Skeletal muscle satellite cell (primary cell): Measurements from ENCODE around the gene SLC29A3.
"Not testable (repeated sequence)": the region's sequence is repeated elsewhere in the genome, so short reads cannot be mapped to it uniquely, and the experiment has no call there.

Experiments
- H3K27me3 ChIP-seq: 2 replicates; pipeline ENCODE4 v1.7.0; 2013; ENCODE audit warnings: low read length; ENCODE audit not compliant: control insufficient read depth, insufficient read depth
- H3K36me3 ChIP-seq: 2 replicates; pipeline ENCODE4 v1.7.0; 2013; ENCODE audit warnings: mild to moderate bottlenecking, control low read depth, low read length; ENCODE audit not compliant: insufficient read depth
- H3K4me1 ChIP-seq: 2 replicates; pipeline ENCODE4 v1.7.0; 2013; ENCODE audit warnings: low read length; ENCODE audit not compliant: control insufficient read depth, insufficient read depth
- H3K4me2 ChIP-seq: 2 replicates; pipeline ENCODE4 v1.7.0; 2013; ENCODE audit warnings: mild to moderate bottlenecking, low read length
- H3K4me3 ChIP-seq: 2 replicates; pipeline ENCODE4 v1.7.0; 2013; ENCODE audit warnings: low read length
- H3K9ac ChIP-seq: 2 replicates; pipeline ENCODE4 v1.7.0; 2013; ENCODE audit warnings: mild to moderate bottlenecking, low read depth, low read length, moderate library complexity
- H3K9me3 ChIP-seq: replicated peaks from 2 replicates; pipeline ENCODE4 v1.7.0; 2013; ENCODE audit warnings: mild to moderate bottlenecking, control low read depth, low read length

Gene SLC29A3

GRCh38 chr10:71294091-71294561 lies 24.9 kb upstream of the SLC29A3 start:
- H3K9me3 ChIP-seq = no peaks in the 10 kb centered on the region
- no peaks in the 10 kb centered on the region for H3K27me3 ChIP-seq
- no peak overlapping the region for H3K9ac ChIP-seq
- H3K36me3 ChIP-seq = no peaks in the 10 kb centered on the region
- H3K4me1 ChIP-seq = peaks cover 9% of the 10 kb centered on the region
- H3K4me2 ChIP-seq = no peak overlapping the region
- no peak overlapping the region for H3K4me3 ChIP-seq

- H3K4me3 ChIP-seq = no peak overlapping the region
- H3K4me2 ChIP-seq = no peak overlapping the region
- H3K4me1 ChIP-seq = peaks cover 7% of the 10 kb centered on the region
- no peaks in the 10 kb centered on the region for H3K36me3 ChIP-seq
- H3K9ac ChIP-seq = no peak overlapping the region
- no peaks in the 10 kb centered on the region for H3K9me3 ChIP-seq
- no peaks in the 10 kb centered on the region for H3K27me3 ChIP-seq
Measured at GRCh38 chr10:71294856-71295255, 24.2 kb upstream of the SLC29A3 start.

GRCh38 chr10:71295641-71296040 lies 23.4 kb upstream of the SLC29A3 start:
- H3K9ac ChIP-seq = no peak overlapping the region
- peaks cover 6% of the 10 kb centered on the region for H3K4me1 ChIP-seq
- H3K4me3 ChIP-seq = no peak overlapping the region
- no peaks in the 10 kb centered on the region for H3K27me3 ChIP-seq
- H3K4me2 ChIP-seq = no peak overlapping the region
- H3K36me3 ChIP-seq = no peaks in the 10 kb centered on the region
- no peaks in the 10 kb centered on the region for H3K9me3 ChIP-seq

- Histone ChIP-seq H3K36me3 (no peaks in the 10 kb centered on the region), H3K4me2 (no peak overlapping the region), H3K9ac (no peak overlapping the region), H3K9me3 (no peaks in the 10 kb centered on the region), H3K27me3 (no peaks in the 10 kb centered on the region), H3K4me3 (no peak overlapping the region), H3K4me1 (peaks cover 2% of the 10 kb centered on the region)
Measured at GRCh38 chr10:71296086-71296485, 23.0 kb upstream of the SLC29A3 start.

- H3K9me3 ChIP-seq, H3K36me3 ChIP-seq, H3K27me3 ChIP-seq, H3K4me1 ChIP-seq, H3K4me2 ChIP-seq, H3K4me3 ChIP-seq, H3K9ac ChIP-seq: not testable (repeated sequence)
Measured at GRCh38 chr10:71296811-71297210, 22.2 kb upstream of the SLC29A3 start.

- Histone ChIP-seq H3K4me1 (no peaks in the 10 kb centered on the region), H3K36me3 (no peaks in the 10 kb centered on the region), H3K9me3 (no peaks in the 10 kb centered on the region), H3K4me2 (no peak overlapping the region), H3K27me3 (no peaks in the 10 kb centered on the region), H3K4me3 (no peak overlapping the region), H3K9ac (no peak overlapping the region)
Measured at GRCh38 chr10:71297343-71297742, 21.7 kb upstream of the SLC29A3 start.

- Histone ChIP-seq H3K4me2 (no peak overlapping the region), H3K27me3 (no peaks in the 10 kb centered on the region), H3K9me3 (no peaks in the 10 kb centered on the region), H3K9ac (no peak overlapping the region), H3K4me1 (no peaks in the 10 kb centered on the region), H3K36me3 (no peaks in the 10 kb centered on the region), H3K4me3 (no peak overlapping the region)
Measured at GRCh38 chr10:71299071-71299785, 19.8 kb upstream of the SLC29A3 start.

GRCh38 chr10:71300555-71301370 lies 18.3 kb upstream of the SLC29A3 start:
- Histone ChIP-seq H3K9ac (no peak overlapping the region), H3K36me3 (no peaks in the 10 kb centered on the region)

GRCh38 chr10:71301371-71301916 lies 17.6 kb upstream of the SLC29A3 start:
- H3K4me3 ChIP-seq = no peak overlapping the region
- H3K36me3 ChIP-seq = no peaks in the 10 kb centered on the region
- no peak overlapping the region for H3K9ac ChIP-seq
- no peaks in the 10 kb centered on the region for H3K4me1 ChIP-seq
- H3K27me3 ChIP-seq = no peaks in the 10 kb centered on the region
- no peak overlapping the region for H3K4me2 ChIP-seq
- no peaks in the 10 kb centered on the region for H3K9me3 ChIP-seq

More at GRCh38 chr10:71300555-71301370, 18.3 kb upstream of the SLC29A3 start:
- Histone ChIP-seq H3K4me1 (no peaks in the 10 kb centered on the region), H3K9me3 (no peaks in the 10 kb centered on the region), H3K4me3 (no peak overlapping the region), H3K27me3 (no peaks in the 10 kb centered on the region), H3K4me2 (no peak overlapping the region)

GRCh38 chr10:71302451-71302850 lies 16.6 kb upstream of the SLC29A3 start:
- H3K4me2 ChIP-seq = no peak overlapping the region
- no peaks in the 10 kb centered on the region for H3K4me1 ChIP-seq
- no peak overlapping the region for H3K9ac ChIP-seq
- H3K9me3 ChIP-seq = no peaks in the 10 kb centered on the region
- no peaks in the 10 kb centered on the region for H3K36me3 ChIP-seq
- H3K27me3 ChIP-seq = no peaks in the 10 kb centered on the region
- no peak overlapping the region for H3K4me3 ChIP-seq

- Histone ChIP-seq H3K27me3 (no peaks in the 10 kb centered on the region), H3K4me2 (no peak overlapping the region), H3K4me3 (no peak overlapping the region), H3K36me3 (no peaks in the 10 kb centered on the region), H3K9ac (no peak overlapping the region), H3K9me3 (no peaks in the 10 kb centered on the region), H3K4me1 (no peaks in the 10 kb centered on the region)
Measured at GRCh38 chr10:71302874-71303568, 16.0 kb upstream of the SLC29A3 start.
